Hematopoietic multipotent progenitor cell treated with erythropoietin and hydrocortisone succinate and interleukin-3 and kit ligand, for 17 days (in vitro differentiated cells): ENCODE results near the gene SIM2.

ENCODE experiments used
- DNase-seq: peaks from one replicate; pipeline ENCODE4 v3.0.0-alpha.2; 2015; ENCODE audit warnings: low spot score

Gene SIM2

DNA sequence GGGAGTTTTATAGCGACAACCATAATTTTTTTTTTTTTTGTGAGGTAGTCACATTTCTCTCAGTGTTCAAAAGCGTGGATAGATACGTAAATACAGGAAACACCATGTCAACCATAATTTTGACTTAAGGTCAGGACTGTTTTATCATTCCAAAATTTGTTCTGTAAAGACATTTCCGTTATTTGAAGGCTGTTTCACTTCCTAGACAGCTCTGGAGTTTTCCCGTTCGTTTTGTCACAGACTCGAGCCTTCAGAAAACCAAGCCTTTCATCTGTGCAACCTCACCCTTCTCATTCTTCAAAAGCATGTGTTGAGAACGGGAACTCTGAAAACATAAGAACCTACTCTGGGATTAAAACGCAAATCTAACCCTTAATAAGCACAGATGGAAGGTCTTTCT is 17.9 kb downstream of the SIM2 start:
- DNase-seq = no peak

DNA sequence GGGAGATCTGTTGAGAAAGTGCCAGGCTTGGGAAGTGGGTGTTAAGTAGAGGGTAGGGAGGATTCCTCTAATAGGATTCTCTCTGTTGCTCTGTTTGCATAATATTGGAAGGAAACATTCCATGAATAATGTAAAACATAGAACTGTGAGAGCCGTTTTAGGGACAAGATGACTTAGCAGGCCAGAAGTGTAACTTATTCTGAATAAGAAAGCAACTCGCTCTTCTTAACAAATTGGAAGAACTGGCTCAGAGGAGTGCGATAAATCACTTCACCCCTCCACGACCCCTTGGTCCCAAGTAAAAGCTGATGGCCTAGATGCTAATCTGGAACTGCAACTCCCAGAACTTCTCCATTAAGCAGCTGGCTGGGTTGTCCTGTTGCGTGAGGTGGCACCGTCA is 19.1 kb downstream of the SIM2 start:
- no peak for DNase-seq

DNA sequence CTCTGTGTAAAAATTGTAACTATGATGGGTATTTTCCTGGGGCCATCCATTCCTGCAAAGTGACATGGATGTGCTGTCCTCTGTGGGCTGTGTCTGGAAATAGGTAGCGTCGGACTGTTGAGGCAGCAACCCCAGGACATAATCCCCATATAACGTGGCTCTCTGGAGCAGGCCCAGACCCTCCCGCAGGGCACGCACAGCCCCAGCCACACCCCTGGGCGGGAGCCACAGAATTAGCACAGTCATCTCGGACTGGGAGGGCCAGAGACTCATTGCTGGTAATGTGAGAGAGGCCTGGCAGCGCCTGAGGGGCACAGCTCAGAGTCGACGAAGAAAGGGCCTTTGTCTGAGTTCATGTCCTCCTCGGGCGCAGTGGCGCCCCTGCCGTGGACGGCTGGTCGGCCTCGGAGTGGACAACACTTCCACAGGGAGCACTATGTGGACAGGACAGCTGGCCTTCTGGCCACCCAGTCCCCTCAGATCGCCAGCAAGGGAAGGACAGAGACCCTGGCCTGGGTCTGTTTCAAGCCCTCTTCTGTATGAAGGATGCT is 20.1 kb downstream of the SIM2 start:
- peak; percentile 35 for DNase-seq

DNA sequence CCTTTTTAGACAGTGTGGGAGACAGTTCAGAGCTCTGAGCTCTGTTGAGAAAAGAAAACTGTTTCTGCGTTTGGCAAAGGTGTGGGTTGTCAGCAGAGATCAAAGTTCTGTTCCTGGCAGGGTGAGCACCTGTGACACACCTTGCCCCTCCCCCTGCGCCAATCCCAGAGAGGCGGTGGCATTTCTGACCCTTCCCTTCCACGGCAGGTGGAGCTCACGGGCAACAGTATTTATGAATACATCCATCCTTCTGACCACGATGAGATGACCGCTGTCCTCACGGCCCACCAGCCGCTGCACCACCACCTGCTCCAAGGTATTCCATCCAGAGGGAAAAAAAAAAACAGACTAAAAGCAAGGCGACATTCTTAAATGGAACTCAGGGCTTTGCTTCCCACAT is 20.7 kb downstream of the SIM2 start:
- no peak for DNase-seq

DNA sequence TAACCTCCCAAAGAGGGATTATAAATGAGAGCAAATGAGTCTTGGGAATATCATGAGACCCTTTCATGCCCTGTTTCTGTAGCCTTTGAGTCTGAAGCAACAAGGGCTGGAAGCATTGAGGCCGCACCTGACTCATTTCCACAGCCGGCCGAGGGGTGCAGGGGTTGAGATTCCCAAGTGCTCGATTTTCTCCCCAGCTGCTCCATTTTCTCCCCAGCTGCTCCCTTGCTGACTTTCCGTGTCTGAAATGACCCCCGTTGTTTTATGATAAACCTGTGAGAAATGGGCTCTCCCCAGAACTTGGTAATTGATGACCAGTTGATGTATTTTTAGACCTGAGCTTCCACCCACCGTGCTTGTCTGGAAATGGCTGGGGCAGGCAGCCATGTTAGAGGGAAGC is 22.9 kb downstream of the SIM2 start:
- no peak for DNase-seq

DNA sequence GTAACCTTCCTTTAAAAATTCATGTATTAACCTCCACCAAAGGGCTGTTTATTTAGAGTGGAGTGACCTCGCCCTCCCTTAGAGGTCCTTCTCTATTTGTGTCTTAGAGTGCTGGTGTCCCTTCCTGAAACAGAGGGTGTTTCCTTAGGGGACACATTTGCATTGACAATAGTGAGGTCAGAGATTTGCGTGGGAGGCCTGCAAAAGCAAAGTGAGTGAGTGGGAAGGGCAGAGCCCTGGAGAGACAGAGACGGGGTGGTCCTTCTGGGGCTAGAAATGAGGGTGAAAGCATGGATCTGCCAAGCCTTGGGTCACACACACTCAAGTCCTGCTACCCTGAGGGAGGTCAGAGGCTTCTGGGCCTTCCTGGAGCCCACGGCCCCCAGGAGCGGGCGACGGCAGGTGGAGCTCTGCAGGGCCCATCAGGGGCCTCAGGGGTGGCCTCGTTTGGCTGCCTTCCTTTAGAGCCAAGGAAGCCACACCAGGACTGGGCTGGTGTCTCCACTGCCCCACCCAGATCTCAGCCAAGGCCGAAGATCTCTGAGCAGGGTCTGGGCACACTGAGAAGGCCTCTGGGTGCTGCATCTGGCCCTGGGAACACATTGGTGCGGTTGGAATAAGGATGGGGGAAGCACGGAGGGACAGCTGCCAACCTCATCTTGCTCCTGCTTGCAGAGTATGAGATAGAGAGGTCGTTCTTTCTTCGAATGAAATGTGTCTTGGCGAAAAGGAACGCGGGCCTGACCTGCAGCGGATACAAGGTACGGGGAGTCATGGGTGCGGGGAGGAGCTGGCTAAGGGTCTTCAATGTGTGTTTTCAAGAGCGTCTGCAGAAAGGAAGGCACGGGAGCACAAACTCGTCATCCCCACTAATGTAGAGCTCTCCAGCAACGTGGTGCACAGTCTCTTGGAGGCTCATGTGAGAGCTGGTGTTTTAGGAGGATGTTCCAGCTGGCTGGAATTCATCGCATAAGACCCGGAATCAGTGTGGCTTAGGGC is 23.8 kb downstream of the SIM2 start:
- no peak for DNase-seq

DNA sequence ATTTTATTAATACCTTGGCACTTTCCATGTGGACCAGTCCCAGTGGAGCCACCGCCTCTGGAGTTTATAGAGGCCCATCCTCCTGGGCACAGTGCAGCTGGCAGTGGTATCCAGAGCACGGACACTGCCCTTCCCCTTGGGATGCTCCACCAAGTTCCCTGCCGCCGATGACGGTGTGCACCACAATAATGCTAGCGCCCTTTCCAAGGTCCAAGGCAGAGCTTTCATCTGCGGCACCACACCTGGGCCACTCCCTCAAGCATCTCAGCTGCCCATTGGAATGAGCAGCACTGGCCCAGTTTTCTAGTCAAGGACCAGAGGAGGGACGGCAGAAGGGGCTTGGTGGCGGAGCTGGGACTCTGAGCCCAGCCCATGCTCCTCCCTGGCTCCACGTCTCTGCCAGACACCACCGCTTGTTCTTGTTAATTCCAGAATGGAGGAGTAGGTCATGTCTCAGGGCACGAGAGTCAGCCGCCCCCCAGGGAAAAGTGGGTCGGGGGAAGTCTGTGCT is 24.5 kb downstream of the SIM2 start:
- no peak for DNase-seq

DNA sequence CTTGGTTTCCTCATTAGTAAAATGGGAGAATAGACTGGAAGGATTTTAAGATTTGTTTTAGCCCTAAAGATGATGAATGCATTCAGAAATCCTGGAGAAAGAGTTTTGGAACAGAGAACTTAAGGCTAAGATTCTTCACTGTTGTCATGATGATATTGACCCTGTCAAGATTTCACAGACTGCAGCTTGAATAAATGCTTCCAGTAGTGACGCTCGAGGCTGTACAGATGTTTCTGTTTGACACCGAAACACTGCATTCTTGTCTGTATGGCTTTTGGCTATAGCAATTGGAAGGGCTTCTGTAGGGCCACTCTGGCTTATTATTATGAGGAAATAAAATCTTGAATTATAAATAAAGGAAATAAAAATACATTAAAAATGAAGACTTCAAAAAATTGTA is 25.7 kb downstream of the SIM2 start:
- no peak for DNase-seq

DNA sequence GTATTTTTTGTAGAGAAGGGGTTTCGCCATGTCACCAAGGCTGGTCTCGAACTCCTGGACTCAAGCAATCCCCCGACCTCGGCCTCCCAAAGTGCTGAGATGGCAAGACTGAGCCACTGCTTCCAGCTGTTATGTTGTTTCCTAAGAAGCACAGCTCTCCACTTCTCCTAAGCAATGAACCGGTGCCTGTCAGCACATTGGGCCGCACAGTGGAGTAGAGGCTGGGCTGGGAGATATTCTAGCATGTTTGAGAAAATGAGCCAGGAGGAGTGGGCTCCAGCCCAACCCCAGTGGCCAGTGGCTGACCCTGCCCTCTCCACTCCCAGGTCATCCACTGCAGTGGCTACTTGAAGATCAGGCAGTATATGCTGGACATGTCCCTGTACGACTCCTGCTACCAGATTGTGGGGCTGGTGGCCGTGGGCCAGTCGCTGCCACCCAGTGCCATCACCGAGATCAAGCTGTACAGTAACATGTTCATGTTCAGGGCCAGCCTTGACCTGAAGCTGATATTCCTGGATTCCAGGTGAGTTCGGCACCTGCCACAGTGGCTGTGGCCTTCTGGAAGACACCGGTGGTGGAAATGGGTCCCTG is 27.0 kb downstream of the SIM2 start:
- no peak for DNase-seq

DNA sequence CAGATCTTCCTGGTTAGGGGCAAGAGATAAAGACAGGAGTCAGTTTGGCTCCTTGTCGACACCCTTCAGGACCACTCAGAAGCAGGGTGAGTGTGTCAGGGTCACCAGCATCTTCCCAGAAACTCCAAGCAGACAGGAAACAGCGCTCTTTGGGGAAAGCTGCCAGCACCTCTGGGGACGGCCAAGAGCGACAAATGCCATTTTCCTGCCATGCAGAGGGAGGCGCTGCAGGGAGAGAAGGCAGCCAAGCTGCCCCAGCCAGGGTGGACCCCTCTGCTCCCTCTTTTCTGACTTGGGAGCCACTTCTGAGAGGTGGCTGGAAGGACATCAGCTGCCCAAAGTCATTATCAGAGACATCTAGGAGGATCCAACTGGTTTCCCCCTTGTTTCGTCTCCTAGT is 29.0 kb downstream of the SIM2 start:
- no peak for DNase-seq

DNA sequence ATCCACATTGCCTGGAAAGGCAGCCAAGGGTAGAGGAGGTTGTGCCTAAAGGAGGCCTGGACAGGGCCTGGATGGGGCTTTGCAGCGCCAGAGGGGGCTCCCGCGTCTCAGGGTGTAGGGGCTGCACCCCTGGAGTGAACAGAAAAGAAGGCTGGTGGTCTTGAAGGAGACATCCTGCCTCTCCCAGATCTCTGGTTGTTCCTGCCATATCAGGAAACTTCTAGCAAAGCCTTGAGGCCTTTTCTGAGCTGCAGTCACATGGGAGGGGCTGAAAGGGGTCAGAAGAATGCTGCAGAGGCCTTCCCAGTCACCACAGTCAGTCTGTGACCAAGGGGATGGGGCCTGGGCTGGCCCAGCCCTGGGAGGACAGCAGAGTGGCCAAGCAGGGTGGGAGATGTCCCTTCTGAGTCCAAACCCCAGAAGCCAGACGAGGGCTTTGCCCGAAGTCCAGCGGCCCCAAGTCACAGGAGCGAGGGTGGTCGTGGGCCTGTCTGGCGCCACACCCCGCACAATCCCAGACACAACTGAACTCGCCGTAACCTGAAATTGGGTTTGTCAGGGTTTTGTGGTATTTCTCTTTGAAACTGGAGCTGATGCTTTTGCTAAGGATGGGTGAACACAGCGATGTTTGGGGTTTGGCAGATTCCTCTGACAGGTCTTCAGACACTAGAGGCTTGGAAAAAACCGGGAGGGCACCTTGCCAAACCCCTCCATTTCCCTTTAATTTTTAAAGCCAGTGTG is 29.6 kb downstream of the SIM2 start:
- no peak for DNase-seq

DNA sequence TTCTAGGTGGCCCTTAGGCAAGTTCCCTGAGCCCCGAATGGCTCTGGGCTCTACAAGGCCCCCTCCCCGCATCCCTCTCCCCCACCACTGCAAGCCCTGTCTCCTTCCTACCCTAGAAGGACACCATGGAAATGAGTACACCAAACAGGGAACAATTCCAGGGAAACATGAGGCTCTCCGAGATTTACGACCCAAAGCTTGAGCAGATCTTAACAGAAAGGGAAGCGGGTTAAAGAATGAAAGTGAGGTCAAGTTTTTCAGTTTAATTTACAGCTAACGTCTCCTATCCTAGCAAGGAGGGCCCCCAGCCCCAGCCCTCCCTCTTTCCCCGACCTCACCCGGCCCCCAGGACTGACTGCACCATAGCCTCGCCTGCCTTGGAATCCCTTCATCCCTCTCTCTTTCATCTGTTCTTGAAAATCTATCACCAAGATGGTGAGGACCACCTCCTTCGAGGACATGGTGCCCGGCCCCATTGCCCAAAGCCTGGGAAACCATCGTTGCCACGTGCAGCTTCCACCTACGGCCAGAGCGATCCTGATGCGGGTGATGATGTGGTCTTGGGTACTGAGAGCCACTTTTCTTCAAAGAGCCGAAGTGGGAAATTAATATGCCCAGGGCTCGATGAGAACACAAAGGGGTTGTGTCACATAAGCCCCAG is 30.5 kb downstream of the SIM2 start:
- no peak for DNase-seq

DNA sequence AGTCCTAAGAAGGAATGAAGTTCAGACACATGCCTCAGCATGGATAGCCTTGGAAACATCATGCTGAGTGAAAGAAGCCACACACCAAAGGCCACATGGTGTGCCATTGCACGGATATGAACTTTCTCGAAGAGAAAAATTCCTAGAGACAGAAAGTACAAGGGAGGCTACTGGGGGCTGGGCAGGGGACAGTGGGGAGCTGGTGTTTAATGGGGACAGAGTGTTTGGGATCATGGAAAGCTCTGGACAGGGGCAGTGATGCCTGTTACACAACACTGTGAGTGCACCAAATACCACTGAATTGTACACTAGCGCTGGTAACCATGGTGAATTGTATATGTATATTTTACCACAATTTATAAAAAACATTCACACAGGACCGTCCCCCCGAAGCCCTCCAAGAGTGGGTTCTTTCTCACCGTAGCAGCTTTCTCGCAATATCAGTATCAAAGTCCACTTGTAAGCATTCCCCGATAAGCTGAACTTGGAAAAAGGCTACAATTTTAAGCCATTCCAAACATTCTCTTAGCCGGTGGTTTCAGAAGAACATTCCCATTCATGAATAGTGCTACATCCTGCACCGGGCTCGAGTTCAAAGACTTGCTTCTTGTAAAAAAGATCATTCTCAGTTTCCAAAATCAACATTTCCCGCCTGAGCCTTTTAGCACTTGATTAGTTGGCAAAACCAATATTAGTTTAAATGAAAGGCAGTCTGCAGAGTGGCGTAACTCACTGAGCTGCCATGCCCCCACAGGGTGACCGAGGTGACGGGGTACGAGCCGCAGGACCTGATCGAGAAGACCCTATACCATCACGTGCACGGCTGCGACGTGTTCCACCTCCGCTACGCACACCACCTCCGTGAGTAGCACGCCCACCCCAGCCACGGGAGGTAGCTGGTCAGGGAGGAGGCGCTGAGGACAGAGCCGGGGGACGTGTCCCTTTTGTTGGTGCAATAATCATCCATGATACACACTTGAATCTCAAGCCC is 31.7 kb downstream of the SIM2 start:
- no peak for DNase-seq

DNA sequence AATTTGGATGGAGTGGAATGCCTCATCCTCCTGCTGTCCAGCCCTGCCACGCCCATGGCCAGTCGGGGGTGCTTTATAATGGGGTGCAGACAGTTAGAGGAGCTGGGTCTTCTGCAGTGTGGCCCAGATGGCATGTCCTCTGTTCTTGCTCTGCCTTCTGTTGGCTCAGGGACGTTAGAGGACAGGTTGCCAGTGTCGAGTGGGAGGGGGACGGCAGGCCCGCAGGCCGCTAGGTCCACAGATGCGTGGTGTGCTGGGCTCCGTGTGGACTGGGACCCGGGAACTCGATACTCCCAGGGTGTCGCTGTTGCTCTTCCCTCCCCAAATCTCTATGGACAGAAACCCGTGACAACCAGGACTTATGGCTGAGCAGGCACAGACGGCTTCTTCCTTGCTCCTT is 33.3 kb downstream of the SIM2 start:
- no peak for DNase-seq

DNA sequence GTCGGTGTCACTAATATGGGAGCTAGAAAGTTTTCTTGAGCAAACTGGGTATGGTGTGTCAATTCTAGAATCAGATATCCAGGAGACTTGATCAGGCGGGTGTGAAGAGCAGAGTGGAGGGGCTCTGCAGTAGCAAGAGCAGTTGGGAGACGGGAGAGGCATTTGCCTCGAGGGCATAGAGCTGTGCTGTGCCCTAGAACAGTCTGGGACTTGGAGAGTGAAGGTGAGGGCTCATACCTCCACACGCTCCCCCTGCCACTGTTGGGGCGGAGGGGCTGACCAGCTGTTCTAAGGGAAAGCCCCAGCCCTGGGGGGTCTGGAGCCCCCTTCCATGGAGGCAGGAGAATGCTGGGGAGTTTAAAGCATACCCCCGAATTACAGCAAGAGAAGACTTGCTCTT is 33.8 kb downstream of the SIM2 start:
- DNase-seq = no peak

DNA sequence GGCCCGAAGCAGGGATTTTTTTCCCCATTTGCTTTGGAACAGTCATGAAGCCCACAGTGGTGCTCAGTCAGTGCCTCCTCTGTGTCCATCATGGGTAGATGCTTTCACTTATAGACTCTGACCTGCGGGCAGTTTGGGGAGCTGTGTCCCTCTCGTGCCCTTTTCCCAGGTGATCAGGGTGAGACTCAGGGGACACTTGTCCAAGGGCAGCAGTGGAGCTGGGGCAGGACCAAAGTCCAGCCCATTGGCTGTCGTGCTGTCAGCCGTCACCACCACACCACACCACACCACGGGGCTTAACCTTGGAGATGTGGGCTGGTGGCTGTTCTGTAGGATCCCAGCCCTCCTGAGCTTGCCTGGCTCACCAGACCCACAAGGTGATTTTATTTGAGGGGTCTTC is 34.9 kb downstream of the SIM2 start:
- DNase-seq = no peak

DNA sequence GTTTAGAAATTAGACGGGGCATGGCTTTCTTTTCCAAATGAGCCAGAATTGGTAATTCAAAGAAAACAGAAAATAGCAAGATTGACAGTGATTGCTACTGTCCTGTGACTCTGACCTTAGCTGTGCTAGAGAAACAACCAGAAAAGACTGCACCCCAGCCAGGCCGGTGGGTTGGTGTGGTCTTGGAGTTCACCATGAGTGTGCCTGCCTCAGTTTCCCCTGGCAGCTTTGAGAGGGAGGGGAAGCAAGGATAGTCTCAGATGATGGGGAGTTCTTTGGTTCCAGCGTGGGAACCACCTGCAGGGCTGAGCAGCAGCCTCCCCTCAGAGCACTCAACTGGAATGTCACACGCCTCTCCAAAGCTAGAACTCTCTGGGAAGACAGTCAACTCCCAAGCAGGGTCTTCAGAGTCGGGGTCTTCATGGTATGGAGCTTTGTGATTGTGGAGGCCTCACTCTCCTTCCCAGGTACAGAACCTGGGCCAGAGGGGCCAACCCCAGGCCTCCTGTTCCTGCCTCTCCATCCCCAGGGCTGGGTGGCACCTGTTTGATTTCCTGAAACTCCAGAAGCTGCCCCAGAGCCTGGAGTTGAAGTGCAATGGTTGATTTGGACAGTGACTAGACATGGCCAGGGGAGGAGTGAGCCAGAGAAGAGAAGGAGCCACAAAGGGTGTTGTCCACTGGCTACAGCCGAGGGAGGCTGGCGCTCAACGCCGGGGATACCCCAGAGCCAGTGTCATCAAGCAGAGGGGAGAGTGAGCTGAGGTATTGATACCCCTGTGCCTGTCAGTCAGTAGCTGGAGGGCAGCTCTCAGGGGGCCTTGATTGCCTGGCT is 35.7 kb downstream of the SIM2 start:
- DNase-seq = no peak

DNA sequence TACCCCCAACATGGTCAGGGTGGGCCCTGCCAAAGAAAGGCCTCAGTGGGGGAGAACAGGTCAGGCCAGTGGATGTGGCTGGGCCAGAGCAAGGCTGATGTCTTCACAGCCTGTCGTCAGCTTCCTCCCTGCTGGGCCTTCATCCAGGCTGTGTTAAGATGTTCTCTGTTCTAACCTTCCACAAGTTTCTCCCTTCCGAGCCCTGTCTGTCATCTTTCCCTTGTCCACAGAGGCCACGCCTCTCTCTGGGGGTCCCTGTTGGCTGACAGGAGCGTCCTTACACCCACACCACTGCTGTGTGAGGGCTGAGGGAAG is 36.2 kb downstream of the SIM2 start:
- no peak for DNase-seq

DNA sequence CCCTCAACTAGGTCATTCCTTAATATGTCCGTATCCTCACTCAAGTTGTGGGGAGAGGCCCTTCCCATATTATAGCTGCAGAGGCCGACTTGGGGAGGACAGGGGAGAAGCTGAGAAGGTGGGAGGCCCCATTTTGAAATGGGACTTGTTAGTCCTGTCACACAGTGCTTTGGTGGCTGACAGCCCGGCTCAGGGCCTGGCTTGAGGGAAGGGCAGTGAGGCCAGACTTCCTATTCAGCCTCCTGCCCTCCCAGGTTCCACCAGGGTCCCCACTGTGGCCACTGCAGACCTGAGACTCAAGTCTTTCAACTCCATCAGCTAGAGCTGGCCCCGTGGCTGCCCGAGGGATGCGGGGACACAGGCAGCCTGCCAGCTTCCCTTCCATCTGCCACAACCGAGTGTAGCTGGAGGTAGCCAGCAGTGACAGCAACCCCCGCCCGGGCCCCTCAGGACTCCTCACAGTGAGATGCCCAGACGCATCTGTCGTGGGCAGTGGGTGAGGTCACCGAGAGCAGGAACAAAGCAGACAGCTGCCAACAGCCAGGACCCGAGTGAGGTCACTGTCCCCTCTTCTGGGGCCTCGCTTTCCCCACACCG is 36.9 kb downstream of the SIM2 start:
- DNase-seq = no peak
